ENCODE measurements around the gene FTSJ1.

FTSJ1 gene

DNA sequence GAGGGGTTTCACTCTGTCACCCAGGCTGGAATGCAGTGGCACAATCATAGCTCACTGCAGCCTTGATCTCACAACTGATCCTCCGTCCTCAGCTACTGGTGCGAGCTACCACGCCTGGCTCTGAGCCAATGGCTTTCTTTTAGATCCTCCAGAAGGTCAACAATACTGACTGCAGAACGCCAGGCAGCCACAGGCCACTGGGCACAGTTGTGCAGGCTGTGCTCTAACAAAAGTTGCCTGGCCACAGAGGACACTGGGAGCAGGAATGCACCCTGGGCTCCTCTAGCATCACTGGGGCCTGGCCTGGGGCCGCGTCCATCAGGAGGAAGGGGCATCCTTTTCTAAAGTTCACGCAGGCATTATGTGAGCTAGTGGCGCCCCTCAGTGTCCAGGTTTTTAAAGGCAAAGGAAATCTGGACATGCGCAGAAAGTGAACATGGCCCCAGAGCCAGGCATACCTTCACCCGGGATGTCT is 17.9 kb downstream of the FTSJ1 start:
- Histone ChIP-seq H3K9me3 (ENCODE audit: control extremely low read depth in 1 of 5, control insufficient read depth in 4 of 5, insufficient read depth in 2 of 5, low read depth in 1 of 5, low read length in 4 of 5) (peaks cover 0 to 5% (median 0%) of the 10 kb centered on the region in 5 experiments), H3K27ac (ENCODE audit: insufficient read depth in 1 of 2, low read depth in 1 of 2, low read length in 2 of 2, poor library complexity in 1 of 2, severe bottlenecking in 2 of 2) (no peak overlapping the region), H3K36me3 (ENCODE audit: control insufficient read depth in 4 of 4, insufficient read depth in 4 of 4, low read length in 3 of 4) (no peaks in the 10 kb centered on the region), H3K4me3 (ENCODE audit: control insufficient read depth in 1 of 7, extremely low read depth in 1 of 7, insufficient read depth in 4 of 7, low read depth in 2 of 7, low read length in 6 of 7) (no peak overlapping the region), H3K4me1 (ENCODE audit: control extremely low read depth in 1 of 4, control insufficient read depth in 4 of 4, insufficient read depth in 4 of 4, low read length in 3 of 4) (no peaks in the 10 kb centered on the region), H3K27me3 (replicated peaks in 2 of 5; ENCODE audit: control insufficient read depth in 4 of 5, insufficient read depth in 5 of 5, low read length in 4 of 5) (peaks cover 0 to 3% (median 0%) of the 10 kb centered on the region in 5 experiments)
- ChIA-PET POLR2A (no interaction called here), CTCF (interaction anchor here (0.8 to 1.2 kb wide), 4 partner anchors 13 to 38 kb away, joined by 3 read pairs; no protein-coding TSS in a partner anchor)
- DNase-seq = peak in 2 of 3 donors; percentile 23 to 25
- WGBS (ENCODE audit: insufficient coverage) = 60% methylated on average over 10 of the region's 10 CpGs

DNA sequence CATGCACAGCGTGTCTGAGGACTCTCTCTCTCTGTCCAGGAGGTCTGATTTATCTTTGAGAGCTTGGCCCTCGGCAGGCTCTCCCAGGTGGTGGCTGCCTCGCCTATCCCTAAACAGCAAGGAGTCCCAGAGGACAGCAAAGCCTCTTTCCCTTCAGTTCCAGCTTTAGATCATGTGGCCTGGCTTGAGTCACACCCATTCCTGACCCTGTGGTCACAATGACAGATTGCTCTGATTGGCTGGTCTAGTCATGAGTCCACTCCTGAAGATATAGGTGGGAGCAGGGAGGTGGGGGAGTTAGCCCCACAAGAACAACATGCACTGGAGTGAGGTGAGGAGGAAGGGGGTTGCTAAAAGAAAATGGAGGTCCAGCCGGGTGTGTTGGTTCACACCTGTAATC is 20.7 kb downstream of the FTSJ1 start:
- Histone ChIP-seq H3K4me1 (ENCODE audit: control extremely low read depth in 1 of 4, control insufficient read depth in 4 of 4, insufficient read depth in 4 of 4, low read length in 3 of 4) (no peaks in the 10 kb centered on the region), H3K27me3 (replicated peaks in 2 of 5; ENCODE audit: control insufficient read depth in 4 of 5, insufficient read depth in 5 of 5, low read length in 4 of 5) (peaks cover 0 to 3% (median 0%) of the 10 kb centered on the region in 5 experiments), H3K9me3 (ENCODE audit: control extremely low read depth in 1 of 5, control insufficient read depth in 4 of 5, insufficient read depth in 2 of 5, low read depth in 1 of 5, low read length in 4 of 5) (no peaks in the 10 kb centered on the region), H3K27ac (ENCODE audit: insufficient read depth in 1 of 2, low read depth in 1 of 2, low read length in 2 of 2, poor library complexity in 1 of 2, severe bottlenecking in 2 of 2) (no peak overlapping the region), H3K36me3 (ENCODE audit: control insufficient read depth in 4 of 4, insufficient read depth in 4 of 4, low read length in 3 of 4) (no peaks in the 10 kb centered on the region), H3K4me3 (ENCODE audit: control insufficient read depth in 1 of 7, extremely low read depth in 1 of 7, insufficient read depth in 4 of 7, low read depth in 2 of 7, low read length in 6 of 7) (no peak overlapping the region)
- ChIA-PET CTCF (no interaction called here), POLR2A (no interaction called here)
- DNase-seq = no peak
- WGBS (ENCODE audit: insufficient coverage) = 83% methylated on average over 3 of the region's 4 CpGs

DNA sequence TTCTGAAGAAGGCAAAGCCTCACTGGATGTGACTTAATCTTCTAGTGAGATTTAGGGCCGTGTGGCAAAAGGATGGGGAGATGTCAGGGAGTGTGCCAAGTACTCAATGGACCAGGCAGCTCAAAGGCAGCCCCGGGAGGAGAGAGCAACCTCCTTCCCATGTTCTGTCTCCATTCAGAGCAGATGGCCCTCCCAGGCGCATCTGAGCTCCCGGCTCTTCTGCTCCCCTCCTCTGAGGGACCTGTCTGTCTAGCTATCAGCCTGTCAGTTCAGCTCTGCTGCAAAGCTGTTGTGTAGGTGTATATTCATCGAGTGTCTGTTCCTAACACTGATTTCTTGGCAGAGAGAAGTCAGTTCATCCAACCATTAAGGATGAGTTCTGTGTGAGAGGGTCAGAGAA is 21.9 kb downstream of the FTSJ1 start:
- no peak overlapping the region for H3K4me3 ChIP-seq (ENCODE audit: control insufficient read depth in 1 of 7, extremely low read depth in 1 of 7, insufficient read depth in 4 of 7, low read depth in 2 of 7, low read length in 6 of 7)
- no peak for DNase-seq
- no peaks in the 10 kb centered on the region for H3K4me1 ChIP-seq (ENCODE audit: control extremely low read depth in 1 of 4, control insufficient read depth in 4 of 4, insufficient read depth in 4 of 4, low read length in 3 of 4)
- peaks cover 0 to 3% (median 0%) of the 10 kb centered on the region in 5 experiments for H3K27me3 ChIP-seq (replicated peaks in 2 of 5; ENCODE audit: control insufficient read depth in 4 of 5, insufficient read depth in 5 of 5, low read length in 4 of 5)
- POLR2A ChIA-PET = no interaction called here
- H3K9me3 ChIP-seq (ENCODE audit: control extremely low read depth in 1 of 5, control insufficient read depth in 4 of 5, insufficient read depth in 2 of 5, low read depth in 1 of 5, low read length in 4 of 5) = no peaks in the 10 kb centered on the region
- 81% methylated on average over 5 of the region's 5 CpGs for WGBS (ENCODE audit: insufficient coverage)
- H3K36me3 ChIP-seq (ENCODE audit: control insufficient read depth in 4 of 4, insufficient read depth in 4 of 4, low read length in 3 of 4) = no peaks in the 10 kb centered on the region
- H3K27ac ChIP-seq (ENCODE audit: insufficient read depth in 1 of 2, low read depth in 1 of 2, low read length in 2 of 2, poor library complexity in 1 of 2, severe bottlenecking in 2 of 2) = no peak overlapping the region
- CTCF ChIA-PET = no interaction called here

DNA sequence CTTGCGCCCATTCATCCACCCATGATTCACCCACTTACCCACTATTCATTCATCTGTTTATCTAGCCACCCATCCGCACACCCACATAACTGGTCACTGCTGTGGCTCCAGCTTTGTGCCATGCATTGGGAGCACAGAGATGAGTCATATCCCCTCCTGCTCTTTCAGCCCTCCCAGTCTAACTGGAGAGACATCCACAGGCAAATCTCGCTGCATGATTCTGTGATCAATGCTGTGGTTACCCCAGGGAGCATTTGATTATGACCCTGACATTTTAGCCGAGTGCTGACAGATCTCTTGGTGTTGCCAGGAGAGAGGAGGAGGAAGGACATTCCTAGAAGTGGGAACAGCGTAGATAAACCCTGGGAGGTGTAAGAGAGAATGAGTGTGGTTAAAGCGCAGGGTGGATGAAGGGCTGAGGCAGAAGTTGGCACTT is 22.4 kb downstream of the FTSJ1 start:
- H3K36me3 ChIP-seq (ENCODE audit: control insufficient read depth in 4 of 4, insufficient read depth in 4 of 4, low read length in 3 of 4) = no peaks in the 10 kb centered on the region
- 91% methylated on average over 6 of the region's 6 CpGs for WGBS (ENCODE audit: insufficient coverage)
- ChIA-PET POLR2A (no interaction called here), CTCF (no interaction called here)
- peaks cover 0 to 3% (median 0%) of the 10 kb centered on the region in 5 experiments for H3K27me3 ChIP-seq (replicated peaks in 2 of 5; ENCODE audit: control insufficient read depth in 4 of 5, insufficient read depth in 5 of 5, low read length in 4 of 5)
- no peaks in the 10 kb centered on the region for H3K9me3 ChIP-seq (ENCODE audit: control extremely low read depth in 1 of 5, control insufficient read depth in 4 of 5, insufficient read depth in 2 of 5, low read depth in 1 of 5, low read length in 4 of 5)
- H3K27ac ChIP-seq (ENCODE audit: insufficient read depth in 1 of 2, low read depth in 1 of 2, low read length in 2 of 2, poor library complexity in 1 of 2, severe bottlenecking in 2 of 2) = no peak overlapping the region
- DNase-seq = no peak
- H3K4me1 ChIP-seq (ENCODE audit: control extremely low read depth in 1 of 4, control insufficient read depth in 4 of 4, insufficient read depth in 4 of 4, low read length in 3 of 4) = no peaks in the 10 kb centered on the region
- no peak overlapping the region for H3K4me3 ChIP-seq (ENCODE audit: control insufficient read depth in 1 of 7, extremely low read depth in 1 of 7, insufficient read depth in 4 of 7, low read depth in 2 of 7, low read length in 6 of 7)

DNA sequence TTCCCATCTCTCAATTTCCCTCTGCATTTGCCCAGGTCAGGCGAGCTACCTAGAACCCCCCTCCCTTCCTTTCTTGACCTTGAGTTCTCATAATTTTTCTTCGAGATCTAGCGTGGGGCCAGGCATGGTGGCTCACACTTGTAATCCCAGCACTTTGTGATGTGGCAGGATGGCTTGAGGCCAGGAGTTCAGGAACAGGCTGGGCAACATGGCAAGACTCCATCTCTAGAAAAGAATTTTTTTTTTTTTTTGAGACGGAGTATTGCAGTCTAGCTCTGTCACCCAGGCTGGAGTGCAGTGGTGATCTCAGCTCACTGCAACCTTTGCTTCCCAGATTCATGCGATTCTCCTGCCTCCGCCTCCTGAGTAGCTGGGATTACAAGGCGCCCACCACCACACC is 28.3 kb downstream of the FTSJ1 start:
- 79% methylated on average over 4 of the region's 7 CpGs for WGBS (ENCODE audit: insufficient coverage)
- Histone ChIP-seq H3K27me3 (replicated peaks in 2 of 5; ENCODE audit: control insufficient read depth in 4 of 5, insufficient read depth in 5 of 5, low read length in 4 of 5) (peaks cover 0 to 3% (median 0%) of the 10 kb centered on the region in 5 experiments), H3K9me3 (ENCODE audit: control extremely low read depth in 1 of 5, control insufficient read depth in 4 of 5, insufficient read depth in 2 of 5, low read depth in 1 of 5, low read length in 4 of 5) (no peaks in the 10 kb centered on the region), H3K4me1 (ENCODE audit: control extremely low read depth in 1 of 4, control insufficient read depth in 4 of 4, insufficient read depth in 4 of 4, low read length in 3 of 4) (peaks cover 0 to 6% (median 0%) of the 10 kb centered on the region in 4 experiments), H3K27ac (ENCODE audit: insufficient read depth in 1 of 2, low read depth in 1 of 2, low read length in 2 of 2, poor library complexity in 1 of 2, severe bottlenecking in 2 of 2) (no peak overlapping the region), H3K4me3 (ENCODE audit: control insufficient read depth in 1 of 7, extremely low read depth in 1 of 7, insufficient read depth in 4 of 7, low read depth in 2 of 7, low read length in 6 of 7) (no peak overlapping the region), H3K36me3 (ENCODE audit: control insufficient read depth in 4 of 4, insufficient read depth in 4 of 4, low read length in 3 of 4) (no peaks in the 10 kb centered on the region)
- POLR2A ChIA-PET = no interaction called here
- CTCF ChIA-PET = interaction anchor here (1.0 kb wide), 1 partner anchor 9 kb away, joined by 3 read pairs; no protein-coding TSS in a partner anchor
- no peak for DNase-seq

DNA sequence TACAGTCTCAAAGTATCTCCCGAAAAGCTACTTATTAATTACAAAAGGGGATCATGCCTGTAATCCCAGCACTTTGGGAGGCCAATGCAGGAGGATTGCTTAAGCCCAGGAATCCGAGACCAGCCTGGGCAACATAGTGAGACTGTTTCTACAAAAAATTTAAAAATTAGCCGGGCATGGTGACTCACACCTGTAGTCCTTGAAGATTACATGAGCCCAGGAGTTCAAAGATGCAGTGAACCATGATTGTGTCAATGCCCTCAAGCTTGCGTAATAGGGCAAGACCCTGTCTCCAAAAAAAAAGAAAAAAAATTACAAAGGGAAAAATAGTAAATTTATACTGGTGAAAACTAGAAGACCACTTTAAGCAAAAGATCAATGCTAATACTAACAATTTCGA is 29.5 kb downstream of the FTSJ1 start:
- Histone ChIP-seq H3K27ac (ENCODE audit: insufficient read depth in 1 of 2, low read depth in 1 of 2, low read length in 2 of 2, poor library complexity in 1 of 2, severe bottlenecking in 2 of 2) (no peak overlapping the region), H3K27me3 (replicated peaks in 2 of 5; ENCODE audit: control insufficient read depth in 4 of 5, insufficient read depth in 5 of 5, low read length in 4 of 5) (peaks cover 0 to 3% (median 0%) of the 10 kb centered on the region in 5 experiments), H3K4me1 (ENCODE audit: control extremely low read depth in 1 of 4, control insufficient read depth in 4 of 4, insufficient read depth in 4 of 4, low read length in 3 of 4) (peaks cover 0 to 12% (median 0%) of the 10 kb centered on the region in 4 experiments), H3K4me3 (ENCODE audit: control insufficient read depth in 1 of 7, extremely low read depth in 1 of 7, insufficient read depth in 4 of 7, low read depth in 2 of 7, low read length in 6 of 7) (no peak overlapping the region), H3K9me3 (ENCODE audit: control extremely low read depth in 1 of 5, control insufficient read depth in 4 of 5, insufficient read depth in 2 of 5, low read depth in 1 of 5, low read length in 4 of 5) (peaks cover 0 to 3% (median 0%) of the 10 kb centered on the region in 5 experiments), H3K36me3 (ENCODE audit: control insufficient read depth in 4 of 4, insufficient read depth in 4 of 4, low read length in 3 of 4) (no peaks in the 10 kb centered on the region)
- DNase-seq = no peak
- WGBS (ENCODE audit: insufficient coverage) = 63% methylated on average over 2 of the region's 5 CpGs
- CTCF ChIA-PET = interaction anchor here (0.9 kb wide), 1 partner anchor 10 kb away, joined by 3 read pairs; no protein-coding TSS in a partner anchor
- POLR2A ChIA-PET = no interaction called here

DNA sequence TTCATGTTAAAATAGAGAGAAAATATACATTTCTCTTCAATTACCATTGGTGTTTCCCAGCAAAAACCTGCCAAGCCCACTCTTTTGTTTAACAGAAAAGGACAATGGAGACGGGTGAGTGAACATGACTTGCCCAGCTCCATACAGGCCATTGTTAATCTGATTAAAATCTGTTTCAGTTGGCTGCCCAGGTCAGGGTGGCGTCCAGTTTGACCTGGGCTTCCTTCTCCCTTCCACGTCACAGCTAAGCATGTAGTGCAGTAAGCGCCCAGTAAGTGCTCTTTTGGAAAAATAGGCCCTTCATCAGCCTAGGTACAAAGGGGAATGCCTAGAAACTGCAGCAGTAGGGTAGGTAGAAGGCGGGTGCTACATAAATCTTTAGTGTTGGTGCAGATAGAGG is 31.2 kb downstream of the FTSJ1 start:
- ChIA-PET POLR2A (no interaction called here), CTCF (interaction anchor here (1.2 to 1.5 kb wide), 2 partner anchors 13 to 32 kb away, joined by 3 read pairs; partner anchors contain the start of gene TBC1D25)
- no peaks in the 10 kb centered on the region for H3K36me3 ChIP-seq (ENCODE audit: control insufficient read depth in 4 of 4, insufficient read depth in 4 of 4, low read length in 3 of 4)
- WGBS (ENCODE audit: insufficient coverage) = 78% methylated on average over 1 of the region's 5 CpGs
- no peak overlapping the region for H3K4me3 ChIP-seq (ENCODE audit: control insufficient read depth in 1 of 7, extremely low read depth in 1 of 7, insufficient read depth in 4 of 7, low read depth in 2 of 7, low read length in 6 of 7)
- DNase-seq = no peak
- peaks cover 0 to 3% (median 0%) of the 10 kb centered on the region in 5 experiments for H3K27me3 ChIP-seq (replicated peaks in 2 of 5; ENCODE audit: control insufficient read depth in 4 of 5, insufficient read depth in 5 of 5, low read length in 4 of 5)
- H3K4me1 ChIP-seq (ENCODE audit: control extremely low read depth in 1 of 4, control insufficient read depth in 4 of 4, insufficient read depth in 4 of 4, low read length in 3 of 4) = peaks cover 0 to 12% (median 0%) of the 10 kb centered on the region in 4 experiments
- H3K9me3 ChIP-seq (ENCODE audit: control extremely low read depth in 1 of 5, control insufficient read depth in 4 of 5, insufficient read depth in 2 of 5, low read depth in 1 of 5, low read length in 4 of 5) = peaks cover 0 to 3% (median 0%) of the 10 kb centered on the region in 5 experiments
- no peak overlapping the region for H3K27ac ChIP-seq (ENCODE audit: insufficient read depth in 1 of 2, low read depth in 1 of 2, low read length in 2 of 2, poor library complexity in 1 of 2, severe bottlenecking in 2 of 2)

All from common myeloid progenitor, CD34-positive (primary cell).